ENCODE data around the gene TPX2. TPM values are rescaled to one million over a fixed set of nuclear protein-coding genes. Genes with fewer than 3 reads are reported as not detected.

The TPX2 gene
- total and polyA plus RNA-seq, 2 experiments from 2014 or later: 37.7 to 39.6 TPM

- Histone ChIP-seq H3K4me1 (ENCODE audit: insufficient read depth) (peaks cover 24% of the 10 kb centered on the region), H3K4me3 (no peak overlapping the region), H3K79me2 (ENCODE audit: insufficient read depth) (peaks cover 100% of the 10 kb centered on the region), H3K4me2 (ENCODE audit: unreplicated experiment) (no peak overlapping the region), H3K9me2 (ENCODE audit: insufficient read depth) (no peaks in the 10 kb centered on the region), H3F3A (ENCODE audit: insufficient read depth) (peaks cover 7% of the 10 kb centered on the region), H2AFZ (no peak overlapping the region), H3K27me3 (replicated peaks; ENCODE audit: insufficient read depth) (no peaks in the 10 kb centered on the region), H3K9me3 (ENCODE audit: low read depth) (no peaks in the 10 kb centered on the region), H3K9ac (no peak overlapping the region), H3K36me3 (ENCODE audit: low read depth) (peaks cover 9% of the 10 kb centered on the region), H4K20me1 (ENCODE audit: insufficient read depth) (no peaks in the 10 kb centered on the region), H3K27ac (no peak overlapping the region)
- WGBS, 2 experiments (ENCODE audit: low coverage in 1 of 2, low lambda C conversion rate in 2 of 2, missing lambda C conversion rate in 2 of 2): 93 to 100% methylated on average over 2 of the region's 2 CpGs
- in situ Hi-C loops (cut with MboI): no loop called here
- TF ChIP-seq EZH2 (IDR thresholded peaks at IDR 0.05; ENCODE audit: insufficient read depth, poor library complexity, severe bottlenecking) (no peak), EZH2phosphoT487 (IDR thresholded peaks at IDR 0.05; ENCODE audit: insufficient read depth, low read depth) (no peak)
- no peak for DNase-seq
These were observed 32.4 kb upstream of the TPX2 start for GRCh38 chr20:31706607-31707257.

- Histone ChIP-seq H3K27ac (no peak overlapping the region), H3K9me2 (ENCODE audit: insufficient read depth) (no peaks in the 10 kb centered on the region), H2AFZ (no peak overlapping the region), H3K9me3 (ENCODE audit: low read depth) (no peaks in the 10 kb centered on the region), H3K36me3 (ENCODE audit: low read depth) (peaks cover 12% of the 10 kb centered on the region), H3F3A (ENCODE audit: insufficient read depth) (peaks cover 12% of the 10 kb centered on the region), H3K4me2 (ENCODE audit: unreplicated experiment) (no peak overlapping the region), H4K20me1 (ENCODE audit: insufficient read depth) (no peaks in the 10 kb centered on the region), H3K9ac (no peak overlapping the region), H3K79me2 (ENCODE audit: insufficient read depth) (peaks cover 100% of the 10 kb centered on the region), H3K4me3 (no peak overlapping the region), H3K27me3 (replicated peaks; ENCODE audit: insufficient read depth) (no peaks in the 10 kb centered on the region), H3K4me1 (ENCODE audit: insufficient read depth) (peaks cover 29% of the 10 kb centered on the region)
- in situ Hi-C loops (cut with MboI): no loop called here
- WGBS, 2 experiments (ENCODE audit: low coverage in 1 of 2, low lambda C conversion rate in 2 of 2, missing lambda C conversion rate in 2 of 2): 99% methylated on average over 5 of the region's 5 CpGs
- no peak for DNase-seq
- TF ChIP-seq EZH2 (IDR thresholded peaks at IDR 0.05; ENCODE audit: insufficient read depth, poor library complexity, severe bottlenecking): no peak
- no peak for TF ChIP-seq EZH2phosphoT487 (IDR thresholded peaks at IDR 0.05; ENCODE audit: insufficient read depth, low read depth)
These were observed 31.9 kb upstream of the TPX2 start for GRCh38 chr20:31707258-31707615.

- in situ Hi-C loops (cut with MboI): no loop called here
- Histone ChIP-seq H2AFZ (no peak overlapping the region), H3K36me3 (ENCODE audit: low read depth) (peaks cover 12% of the 10 kb centered on the region), H3K4me2 (ENCODE audit: unreplicated experiment) (no peak overlapping the region), H3F3A (ENCODE audit: insufficient read depth) (peaks cover 21% of the 10 kb centered on the region), H3K27ac (no peak overlapping the region), H4K20me1 (ENCODE audit: insufficient read depth) (no peaks in the 10 kb centered on the region), H3K79me2 (ENCODE audit: insufficient read depth) (peaks cover 94% of the 10 kb centered on the region), H3K4me3 (no peak overlapping the region), H3K4me1 (ENCODE audit: insufficient read depth) (peaks cover 38% of the 10 kb centered on the region), H3K27me3 (replicated peaks; ENCODE audit: insufficient read depth) (no peaks in the 10 kb centered on the region), H3K9me3 (ENCODE audit: low read depth) (no peaks in the 10 kb centered on the region), H3K9ac (no peak overlapping the region), H3K9me2 (ENCODE audit: insufficient read depth) (no peaks in the 10 kb centered on the region)
- TF ChIP-seq EZH2phosphoT487 (IDR thresholded peaks at IDR 0.05; ENCODE audit: insufficient read depth, low read depth) (no peak), EZH2 (IDR thresholded peaks at IDR 0.05; ENCODE audit: insufficient read depth, poor library complexity, severe bottlenecking) (no peak)
- WGBS, 2 experiments (ENCODE audit: low coverage in 1 of 2, low lambda C conversion rate in 2 of 2, missing lambda C conversion rate in 2 of 2): 55 to 63% methylated on average over 2 of the region's 2 CpGs
- no peak for DNase-seq
These were observed 30.9 kb upstream of the TPX2 start for GRCh38 chr20:31707994-31708735.

- WGBS, 2 experiments (ENCODE audit: low coverage in 1 of 2, low lambda C conversion rate in 2 of 2, missing lambda C conversion rate in 2 of 2): 95 to 98% methylated on average over 11 of the region's 11 CpGs
- H4K20me1 ChIP-seq (ENCODE audit: insufficient read depth): no peaks in the 10 kb centered on the region
- no peak for DNase-seq
- in situ Hi-C loops (cut with MboI): no loop called here
- peaks cover 12% of the 10 kb centered on the region for H3K36me3 ChIP-seq (ENCODE audit: low read depth)
- peaks cover 45% of the 10 kb centered on the region for H3K4me1 ChIP-seq (ENCODE audit: insufficient read depth)
- H3K9ac ChIP-seq: no peak overlapping the region
- H3K9me3 ChIP-seq (ENCODE audit: low read depth): no peaks in the 10 kb centered on the region
- H3F3A ChIP-seq (ENCODE audit: insufficient read depth): peaks cover 28% of the 10 kb centered on the region
- H3K9me2 ChIP-seq (ENCODE audit: insufficient read depth): no peaks in the 10 kb centered on the region
- no peaks in the 10 kb centered on the region for H3K27me3 ChIP-seq (replicated peaks; ENCODE audit: insufficient read depth)
- H3K79me2 ChIP-seq (ENCODE audit: insufficient read depth): peaks cover 91% of the 10 kb centered on the region
- TF ChIP-seq EZH2phosphoT487 (IDR thresholded peaks at IDR 0.05; ENCODE audit: insufficient read depth, low read depth): no peak
- no peak for TF ChIP-seq EZH2 (IDR thresholded peaks at IDR 0.05; ENCODE audit: insufficient read depth, poor library complexity, severe bottlenecking)
- no peak overlapping the region for H3K4me2 ChIP-seq (ENCODE audit: unreplicated experiment)
- no peak overlapping the region for H3K4me3 ChIP-seq
- H3K27ac ChIP-seq: no peak overlapping the region
- no peak overlapping the region for H2AFZ ChIP-seq
These were observed 30.2 kb upstream of the TPX2 start for GRCh38 chr20:31708736-31709534.
